Suppressor macrophage treated with lipopolysaccharide for 4 hours (primary cell): Measurements from ENCODE around the gene FRMD4A.
"Not testable (repeated sequence)": the region's sequence is repeated elsewhere in the genome, so short reads cannot be mapped to it uniquely, and the experiment has no call there.

ENCODE experiments used
- DNase-seq: peaks from one replicate; pipeline ENCODE4 v3.0.0-alpha.2; 2020

Gene FRMD4A

DNA sequence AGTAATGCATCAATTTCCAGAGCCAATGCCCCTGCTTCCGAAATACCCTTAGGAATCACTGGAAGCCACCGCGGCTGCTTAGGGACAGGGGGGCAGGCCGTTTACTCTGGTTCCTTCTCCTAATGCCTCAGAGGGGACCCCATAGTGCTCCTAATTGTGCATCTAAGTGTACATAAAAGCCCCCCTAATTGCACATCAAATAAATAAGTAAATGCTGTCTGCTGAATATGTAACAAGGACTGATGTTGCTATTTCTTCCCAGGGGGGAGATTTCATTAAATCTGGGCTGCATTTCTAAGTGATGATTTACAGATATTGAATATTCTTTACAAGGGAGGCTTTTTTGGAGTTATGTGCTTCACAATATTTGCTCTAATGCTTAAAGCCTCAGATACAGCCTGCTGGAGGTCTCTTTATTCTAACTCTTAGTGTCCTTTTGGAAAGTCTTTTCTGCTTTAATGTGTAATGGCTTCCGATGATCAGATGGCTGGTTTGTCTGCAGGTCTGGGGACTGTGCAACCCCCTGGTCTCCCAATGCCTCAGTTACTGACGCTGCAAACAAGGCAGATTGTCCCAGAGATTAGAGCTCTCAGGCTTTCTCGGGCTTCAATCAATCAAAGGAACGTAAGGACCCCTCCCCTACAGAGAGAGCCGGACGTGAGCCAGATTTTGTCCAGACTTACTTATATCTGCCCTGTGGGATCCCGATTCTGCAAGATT lies 601.0 kb downstream of the FRMD4A start:
- no peak for DNase-seq

DNA sequence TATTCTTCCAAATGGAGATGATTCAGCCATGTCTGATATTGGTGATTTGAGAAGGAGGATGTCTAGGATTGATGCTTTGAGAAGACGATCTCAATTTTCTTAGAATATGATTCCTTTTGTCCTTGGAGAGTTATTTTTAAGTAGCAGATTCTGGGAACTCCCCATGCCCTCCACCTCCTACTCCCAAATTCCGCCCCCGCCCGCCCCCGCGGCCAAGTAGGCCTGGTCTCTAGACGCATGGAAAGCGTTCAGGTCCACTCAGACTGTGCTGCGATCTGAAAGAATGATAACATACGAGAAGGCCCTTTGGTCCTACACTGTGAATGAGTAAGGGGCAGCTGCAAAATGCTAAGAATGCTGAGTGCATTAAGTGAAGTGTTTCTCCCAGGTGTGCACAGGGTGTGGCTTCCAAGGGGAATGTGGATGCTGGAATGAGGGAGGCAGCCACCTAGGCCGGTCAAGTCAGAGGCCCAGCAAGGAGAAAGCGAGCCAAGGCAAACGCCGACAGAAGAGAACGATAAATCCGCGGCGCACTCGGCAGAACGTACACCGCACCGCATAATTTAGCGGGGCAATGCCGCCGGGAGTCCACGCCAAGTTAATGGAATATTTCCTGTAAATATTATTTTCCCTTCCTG lies 601.7 kb downstream of the FRMD4A start:
- DNase-seq = no peak

- DNase-seq = no peak
These were observed 605.1 kb downstream of the FRMD4A start for GRCh38 chr10:13725594-13725993.

GRCh38 chr10:13724484-13724883 lies 606.2 kb downstream of the FRMD4A start:
- DNase-seq = no peak

GRCh38 chr10:13722747-13723653 lies 607.7 kb downstream of the FRMD4A start:
- DNase-seq = peak; percentile 47

GRCh38 chr10:13721486-13721885 lies 609.2 kb downstream of the FRMD4A start:
- no peak for DNase-seq

GRCh38 chr10:13720699-13721098 lies 610.0 kb downstream of the FRMD4A start:
- DNase-seq = no peak

DNA sequence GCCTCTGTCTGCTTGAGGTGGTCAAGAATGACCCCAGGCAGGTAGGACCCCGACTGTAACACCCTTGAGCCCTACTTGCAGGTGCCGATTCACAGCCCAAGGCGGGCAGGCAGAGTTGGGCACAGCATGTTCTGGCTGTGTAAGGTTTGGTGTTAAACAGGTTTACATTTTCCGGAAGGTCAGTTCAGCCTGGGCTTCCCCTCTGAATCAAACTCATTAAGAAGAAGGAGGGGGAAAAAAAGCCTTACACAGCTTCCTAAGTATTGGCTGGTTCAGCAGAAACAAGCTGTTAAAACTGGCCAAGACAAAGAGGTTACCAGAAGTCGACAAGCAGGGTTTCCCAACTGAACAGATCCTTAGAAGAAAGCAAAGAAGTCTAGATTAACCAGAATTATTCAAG lies 611.3 kb downstream of the FRMD4A start:
- peak; percentile 35 for DNase-seq

DNA sequence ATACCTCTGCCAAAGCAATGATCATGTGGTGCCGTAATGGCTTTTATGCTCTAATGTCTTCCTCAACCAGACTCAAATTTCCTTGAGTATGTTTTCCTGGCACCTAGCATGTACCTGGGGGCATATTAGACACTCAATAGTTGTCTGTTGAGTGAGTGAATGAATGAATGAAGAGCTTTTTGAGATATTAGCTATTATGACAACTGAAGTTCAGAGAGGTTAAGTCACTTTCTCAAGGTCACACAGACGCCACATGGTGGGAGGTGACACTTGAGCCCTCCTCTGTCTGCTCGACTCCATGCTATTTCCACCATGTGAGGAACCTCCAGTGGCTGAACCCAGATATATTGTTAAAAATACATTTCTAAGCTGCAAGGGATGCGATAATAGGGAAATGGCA lies 611.9 kb downstream of the FRMD4A start:
- DNase-seq = no peak

- peak; percentile 48 for DNase-seq
These were observed 612.6 kb downstream of the FRMD4A start for GRCh38 chr10:13717936-13718772.

DNA sequence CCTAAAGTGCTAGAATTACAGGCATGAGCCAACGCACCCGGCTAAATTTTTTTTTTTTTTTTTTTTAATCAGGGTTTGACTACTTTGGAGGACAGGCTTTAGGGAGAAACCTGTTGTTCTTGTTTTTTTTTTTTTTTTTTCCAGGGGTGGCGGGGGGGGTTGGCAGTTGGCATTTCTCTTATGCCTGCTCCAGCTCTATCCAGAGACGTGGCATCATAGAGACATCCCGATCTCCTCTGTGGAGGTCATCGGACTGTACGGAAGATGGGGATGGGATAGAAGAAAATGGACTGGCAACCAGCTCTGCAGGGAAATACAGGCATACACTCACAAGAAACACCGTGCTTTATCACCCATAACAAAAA lies 613.2 kb downstream of the FRMD4A start:
- no peak for DNase-seq

- no peak for DNase-seq
These were observed 614.3 kb downstream of the FRMD4A start for GRCh38 chr10:13716081-13717071.

DNA sequence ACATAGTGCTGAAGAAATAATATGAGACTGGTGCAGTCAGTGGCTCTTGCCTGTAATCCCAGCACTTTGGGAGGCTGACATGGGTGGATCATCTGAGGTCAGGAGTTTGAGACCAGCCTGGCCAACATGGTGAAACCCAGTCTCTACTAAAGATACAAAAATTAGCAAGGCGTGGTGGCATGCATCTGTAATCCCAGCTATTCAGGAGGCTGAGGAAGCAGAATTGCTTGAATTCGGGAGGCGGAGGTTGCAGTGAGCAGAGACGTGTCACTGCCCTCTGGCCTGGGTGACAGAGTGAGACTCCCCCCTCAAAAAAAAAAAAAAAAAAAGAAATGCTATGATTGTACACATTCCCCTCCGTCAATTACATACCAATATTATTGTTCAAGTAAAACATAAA lies 615.1 kb downstream of the FRMD4A start:
- DNase-seq = not testable (repeated sequence)

GRCh38 chr10:13715100-13715499 lies 615.6 kb downstream of the FRMD4A start:
- DNase-seq = no peak

DNA sequence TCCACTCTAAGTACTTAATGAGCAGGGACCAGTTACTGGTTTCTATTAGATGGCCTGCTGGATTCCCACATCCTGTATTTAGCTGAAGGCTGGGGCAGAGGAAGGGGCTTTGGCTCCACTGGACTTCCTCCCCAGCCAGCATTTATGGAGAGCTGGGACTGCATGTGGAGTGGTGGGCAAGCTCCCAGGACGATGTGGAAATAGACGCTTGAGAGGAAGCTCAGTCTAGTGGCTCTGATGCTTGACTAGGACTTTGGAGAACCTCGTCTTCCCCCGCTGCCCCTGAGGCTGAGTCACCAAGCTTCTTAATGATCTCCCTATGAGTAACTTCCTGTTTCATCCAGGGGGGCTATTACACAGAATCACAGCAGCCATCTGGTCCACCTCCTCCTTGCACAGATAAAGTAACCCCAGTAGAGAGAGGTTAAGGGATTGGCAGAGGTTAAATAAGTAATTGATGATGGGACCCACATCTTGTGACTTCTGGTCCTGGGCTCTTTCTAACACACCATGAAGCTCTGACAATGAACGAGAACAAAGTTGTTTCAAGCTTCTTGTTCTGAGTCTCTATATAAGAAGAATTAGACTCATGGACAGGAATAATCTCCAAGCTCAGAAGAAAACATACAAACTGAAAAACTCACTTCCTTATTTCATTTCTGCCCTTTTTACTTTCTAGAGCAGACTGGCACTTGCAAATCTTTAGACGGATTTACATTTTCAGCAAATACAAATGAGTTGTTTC lies 617.7 kb downstream of the FRMD4A start:
- peak; percentile 94 for DNase-seq

- peak; percentile 37 for DNase-seq
These were observed 618.3 kb downstream of the FRMD4A start for GRCh38 chr10:13712476-13712836.

GRCh38 chr10:13711291-13711690 lies 619.4 kb downstream of the FRMD4A start:
- DNase-seq = no peak

DNA sequence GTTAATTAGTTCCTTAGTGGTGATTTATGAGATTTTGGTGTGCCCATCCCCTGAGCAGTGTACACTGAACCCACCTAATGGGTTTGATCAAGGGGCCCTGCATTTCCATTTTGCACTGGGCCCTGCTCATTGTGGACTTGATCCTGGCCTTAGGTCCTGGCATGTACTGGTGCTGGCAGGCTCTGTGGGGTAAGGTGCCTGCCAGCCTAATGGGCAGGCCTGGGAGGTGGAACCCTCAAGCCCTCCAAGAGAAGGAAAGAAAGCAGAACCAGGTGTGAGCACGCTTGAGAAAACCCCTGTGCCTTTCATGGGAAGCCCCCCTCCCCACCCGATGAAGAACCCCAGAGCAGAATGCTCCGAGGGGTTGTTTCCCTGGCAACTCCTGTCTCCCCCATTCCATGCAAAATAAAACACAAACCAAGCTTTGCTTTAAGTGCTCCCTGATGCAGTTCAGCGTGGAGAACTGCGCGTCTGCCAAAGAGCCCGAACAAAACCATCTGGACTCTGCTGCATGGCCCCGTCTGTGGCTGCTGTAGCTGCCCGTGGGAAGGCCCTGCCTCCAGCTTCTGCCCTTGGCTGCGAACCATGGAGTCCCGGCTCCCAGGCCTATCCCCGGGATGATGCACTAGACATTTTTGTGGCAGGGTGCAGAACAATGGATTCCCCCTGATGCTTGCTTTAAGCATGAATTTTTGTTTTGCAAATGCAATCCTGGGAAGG lies 620.6 kb downstream of the FRMD4A start:
- no peak for DNase-seq

- DNase-seq = no peak
These were observed 622.3 kb downstream of the FRMD4A start for GRCh38 chr10:13708256-13708990.
